ENCODE measurements around the gene LAMB2. TPM values are rescaled to one million over a fixed set of nuclear protein-coding genes. Genes with fewer than 3 reads are reported as not detected.

Gene LAMB2
- total and polyA plus RNA-seq, 2 experiments from 2014 or later = 615 to 1,233 TPM

DNA sequence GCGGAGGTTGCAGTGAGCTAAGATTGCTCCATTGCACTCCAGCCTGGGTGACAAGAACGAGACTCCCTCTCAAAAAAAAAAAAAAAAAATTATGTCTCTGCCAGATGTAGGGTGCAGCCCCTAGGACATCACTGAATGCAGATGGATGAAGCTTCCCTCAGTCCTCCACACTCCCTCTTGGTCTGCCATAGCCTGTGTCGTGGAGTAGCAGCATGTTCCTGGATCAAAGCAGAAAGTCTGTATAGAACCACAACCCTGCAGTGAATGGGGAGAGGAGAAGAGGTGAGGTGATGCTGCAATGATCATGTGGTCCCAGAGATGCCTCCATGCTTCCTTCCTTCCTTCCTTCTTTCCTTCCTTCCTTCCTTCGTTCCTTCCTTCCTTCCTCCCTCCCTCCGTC, 15.3 kb upstream of the LAMB2 start:
- no peak for TF ChIP-seq CTCF (IDR thresholded peaks at IDR 0.05; ENCODE audit: low read depth, low read length)
- no peaks in the 10 kb centered on the region for H3K36me3 ChIP-seq

GRCh38 chr3:49140080-49140479, 7.2 kb upstream of the LAMB2 start:
- no peaks in the 10 kb centered on the region for H3K9me3 ChIP-seq (ENCODE audit: low read depth)
- no peak overlapping the region for H3K4me3 ChIP-seq
- TF ChIP-seq CTCF (IDR thresholded peaks at IDR 0.05; ENCODE audit: low read depth, low read length) = no peak
- no peak for DNase-seq (ENCODE audit: low read depth in 1 of 2, low spot score in 1 of 2)
- no peaks in the 10 kb centered on the region for H3K27me3 ChIP-seq
- no peaks in the 10 kb centered on the region for H3K4me1 ChIP-seq (ENCODE audit: low read depth)
- H3K36me3 ChIP-seq = no peaks in the 10 kb centered on the region
- no peak overlapping the region for H3K27ac ChIP-seq

More for the DNA sequence above, 15.3 kb upstream of the LAMB2 start:
- no peaks in the 10 kb centered on the region for H3K9me3 ChIP-seq (ENCODE audit: low read depth)
- no peak overlapping the region for H3K27ac ChIP-seq
- no peak for DNase-seq (ENCODE audit: low read depth in 1 of 2, low spot score in 1 of 2)
- no peaks in the 10 kb centered on the region for H3K27me3 ChIP-seq
- no peak overlapping the region for H3K4me3 ChIP-seq
- H3K4me1 ChIP-seq (ENCODE audit: low read depth) = no peaks in the 10 kb centered on the region

- Histone ChIP-seq H3K27ac (peak overlapping the region; percentile 46), H3K4me1 (ENCODE audit: low read depth) (peaks cover 15% of the 10 kb centered on the region), H3K36me3 (no peaks in the 10 kb centered on the region), H3K9me3 (ENCODE audit: low read depth) (no peaks in the 10 kb centered on the region), H3K4me3 (no peak overlapping the region), H3K27me3 (no peaks in the 10 kb centered on the region)
- no peak for DNase-seq (ENCODE audit: low read depth in 1 of 2, low spot score in 1 of 2)
- no peak for TF ChIP-seq CTCF (IDR thresholded peaks at IDR 0.05; ENCODE audit: low read depth, low read length)
Measured at GRCh38 chr3:49135499-49135898, 2.6 kb upstream of the LAMB2 start.

GRCh38 chr3:49134471-49135265, 1.8 kb upstream of the LAMB2 start:
- Histone ChIP-seq H3K36me3 (no peaks in the 10 kb centered on the region), H3K4me1 (ENCODE audit: low read depth) (peaks cover 15% of the 10 kb centered on the region), H3K27me3 (no peaks in the 10 kb centered on the region), H3K27ac (peak overlapping the region; percentile 98), H3K9me3 (ENCODE audit: low read depth) (no peaks in the 10 kb centered on the region), H3K4me3 (no peak overlapping the region)
- no peak for TF ChIP-seq CTCF (IDR thresholded peaks at IDR 0.05; ENCODE audit: low read depth, low read length)
- DNase-seq (ENCODE audit: low read depth in 1 of 2, low spot score in 1 of 2) = no peak

DNA sequence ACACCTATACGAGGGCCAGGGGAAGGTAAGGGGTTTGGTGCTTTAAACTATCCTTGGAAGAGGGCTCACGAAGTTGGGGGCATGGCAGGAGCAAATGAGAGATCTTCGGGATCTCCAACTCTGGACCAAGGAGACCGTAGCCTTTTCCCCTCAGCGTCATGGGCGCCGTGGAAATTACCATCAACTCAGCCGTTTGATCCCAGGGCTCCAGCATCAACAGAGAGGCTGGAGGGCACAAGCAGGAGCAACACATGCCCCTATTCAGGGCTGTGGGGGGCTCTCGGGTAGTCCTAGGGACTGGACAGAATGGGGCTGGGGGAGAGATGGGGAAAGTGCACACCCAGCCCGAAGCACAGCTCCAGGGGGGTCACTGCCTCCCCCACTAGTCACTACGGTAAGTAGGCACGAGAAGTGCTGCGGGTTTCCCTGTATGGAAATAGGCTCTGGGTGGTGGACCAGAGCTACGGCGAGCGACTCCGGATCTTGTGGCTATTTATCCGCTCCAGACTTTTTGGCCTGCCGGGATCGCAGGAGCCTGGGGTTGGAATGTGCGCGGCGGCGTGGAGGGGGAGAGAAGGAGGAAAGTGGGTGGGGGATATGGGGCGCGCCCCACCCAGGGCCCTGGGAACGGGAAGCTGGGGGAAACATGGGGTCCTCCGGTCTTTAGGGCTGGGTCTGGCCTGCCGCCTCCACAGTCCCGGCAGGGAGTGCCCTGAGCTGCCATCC, 539 bp upstream of the LAMB2 start:
- Histone ChIP-seq H3K9me3 (ENCODE audit: low read depth) (no peaks in the 10 kb centered on the region), H3K27ac (peak overlapping the region; percentile 98), H3K36me3 (peaks cover 1% of the 10 kb centered on the region), H3K4me3 (peak overlapping the region; percentile 39), H3K27me3 (no peaks in the 10 kb centered on the region), H3K4me1 (ENCODE audit: low read depth) (peaks cover 15% of the 10 kb centered on the region)
- TF ChIP-seq CTCF (IDR thresholded peaks at IDR 0.05; ENCODE audit: low read depth, low read length) = no peak
- DNase-seq (ENCODE audit: low read depth in 1 of 2, low spot score in 1 of 2) = peak; percentile 91 to 92

All from cardiac muscle cell (in vitro differentiated cells and primary cell).